ENCODE data around the gene NGFR. TPM values are rescaled to one million over a fixed set of nuclear protein-coding genes. Genes with fewer than 3 reads are reported as not detected.

The NGFR gene
- total and polyA plus RNA-seq, 2 donors (not counting 1 experiment from before 2014, with no cell fraction given): 0.31 to 1.6 TPM

DNA sequence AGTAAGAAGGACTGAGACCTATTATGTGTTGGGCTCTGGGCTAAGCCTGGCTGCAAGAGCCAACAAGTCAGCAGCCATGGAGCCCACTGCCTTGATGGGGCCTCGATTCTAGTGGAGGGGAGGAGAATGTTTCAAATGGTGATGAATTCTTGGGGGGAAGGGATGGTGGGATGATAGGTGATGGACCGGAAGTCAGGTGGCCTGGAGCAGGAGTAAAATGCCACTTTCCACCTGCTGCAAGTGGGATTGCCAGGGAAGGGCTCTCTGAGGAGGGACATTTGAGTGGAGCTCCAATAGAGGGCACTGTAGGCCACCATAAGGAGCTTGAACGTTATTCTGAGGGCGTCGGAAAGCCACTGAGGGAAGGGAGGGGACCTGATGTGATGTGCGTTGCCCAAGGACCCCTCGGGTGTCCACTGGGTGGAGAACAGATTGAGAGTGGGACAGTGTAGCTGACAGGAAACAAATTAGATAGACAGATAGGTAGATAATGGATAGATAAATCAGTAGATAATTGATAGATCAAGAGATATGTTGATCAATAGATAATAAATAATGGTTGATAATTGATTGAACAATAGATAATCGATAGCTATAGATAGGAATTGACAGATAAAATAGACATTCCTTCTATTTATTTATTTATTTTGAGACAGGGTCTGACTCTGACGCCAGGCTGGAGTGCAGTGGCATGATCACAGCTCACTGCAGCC, 62.4 kb downstream of the NGFR start:
- no peak overlapping the region for H3K4me2 ChIP-seq (replicated peaks; ENCODE audit: low read depth, low read length, poor library complexity, severe bottlenecking)
- no peak for TF ChIP-seq EZH2 (IDR thresholded peaks at IDR 0.05; ENCODE audit: borderline replicate concordance, insufficient read depth, low read depth, low read length, poor library complexity, severe bottlenecking)
- TF ChIP-seq, protein P1, sequence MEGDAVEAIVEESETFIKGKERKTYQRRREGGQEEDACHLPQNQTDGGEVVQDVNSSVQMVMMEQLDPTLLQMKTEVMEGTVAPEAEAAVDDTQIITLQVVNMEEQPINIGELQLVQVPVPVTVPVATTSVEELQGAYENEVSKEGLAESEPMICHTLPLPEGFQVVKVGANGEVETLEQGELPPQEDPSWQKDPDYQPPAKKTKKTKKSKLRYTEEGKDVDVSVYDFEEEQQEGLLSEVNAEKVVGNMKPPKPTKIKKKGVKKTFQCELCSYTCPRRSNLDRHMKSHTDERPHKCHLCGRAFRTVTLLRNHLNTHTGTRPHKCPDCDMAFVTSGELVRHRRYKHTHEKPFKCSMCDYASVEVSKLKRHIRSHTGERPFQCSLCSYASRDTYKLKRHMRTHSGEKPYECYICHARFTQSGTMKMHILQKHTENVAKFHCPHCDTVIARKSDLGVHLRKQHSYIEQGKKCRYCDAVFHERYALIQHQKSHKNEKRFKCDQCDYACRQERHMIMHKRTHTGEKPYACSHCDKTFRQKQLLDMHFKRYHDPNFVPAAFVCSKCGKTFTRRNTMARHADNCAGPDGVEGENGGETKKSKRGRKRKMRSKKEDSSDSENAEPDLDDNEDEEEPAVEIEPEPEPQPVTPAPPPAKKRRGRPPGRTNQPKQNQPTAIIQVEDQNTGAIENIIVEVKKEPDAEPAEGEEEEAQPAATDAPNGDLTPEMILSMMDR (IDR thresholded peaks at IDR 0.05): peak; percentile 62
- no peak overlapping the region for H3K9ac ChIP-seq (ENCODE audit: low read length)
- Mint-ChIP-seq H3K27ac (no peak overlapping the region), H3K4me1 (peaks cover 1% of the 10 kb centered on the region), H3K27me3 (peaks cover 5% of the 10 kb centered on the region), H3K9me3 (ENCODE audit: insufficient read depth) (no peaks in the 10 kb centered on the region), H3K4me3 (no peak overlapping the region)
- H2AFZ ChIP-seq (ENCODE audit: insufficient read depth, low read depth, low read length, poor library complexity, severe bottlenecking): no peak overlapping the region
- H3K4me1 ChIP-seq (ENCODE audit: control insufficient read depth in 2 of 2, insufficient read depth in 2 of 2, low read length in 2 of 2): peaks cover 0 to 6% of the 10 kb centered on the region in 2 donors
- H3K79me2 ChIP-seq (ENCODE audit: control insufficient read depth, insufficient read depth, low read length): no peaks in the 10 kb centered on the region
- no peak overlapping the region for H3K27ac ChIP-seq (ENCODE audit: low read length in 2 of 2)
- POLR2A ChIA-PET: no interaction called here
- WGBS (ENCODE audit: insufficient coverage): 16% methylated on average over 7 of the region's 9 CpGs
- no peaks in the 10 kb centered on the region for H4K20me1 ChIP-seq (ENCODE audit: control insufficient read depth, insufficient read depth, low read length, poor library complexity, severe bottlenecking)
- H3K4me3 ChIP-seq (ENCODE audit: control extremely low read depth in 1 of 5, extremely low read depth in 1 of 5, insufficient read depth in 1 of 5, low read depth in 2 of 5, low read length in 4 of 5): no peak overlapping the region
- DNase-seq (peak; percentile 57), ATAC-seq (ENCODE audit: low read depth) (no peak)
- CTCF ChIA-PET: interaction anchor here (0.7 to 5.6 kb wide), 37 partner anchors 8 to 985 kb away, joined by 3 to 152 read pairs (median 5); partner anchors contain the start of genes NGFR, PHB1 and SLC35B1
- intact Hi-C loops (cut with micrococcal nuclease): loop anchor here (2.0 kb wide), 1 partner anchor 243 kb away; no protein-coding TSS in a partner anchor
- H3K27me3 ChIP-seq (replicated peaks in 1 of 4; ENCODE audit: control extremely low read depth in 1 of 4, control insufficient read depth in 3 of 4, insufficient read depth in 4 of 4, low read length in 3 of 4): peaks cover 0 to 7% (median 0%) of the 10 kb centered on the region in 4 experiments
- peaks cover 0 to 3% (median 0%) of the 10 kb centered on the region in 3 donors for H3K9me3 ChIP-seq (ENCODE audit: control extremely low read depth in 1 of 3, control insufficient read depth in 2 of 3, insufficient read depth in 1 of 3, low read length in 2 of 3)
- H3K36me3 ChIP-seq (replicated peaks in 1 of 2; ENCODE audit: control extremely low read depth in 1 of 2, control insufficient read depth in 1 of 2, extremely low read depth in 1 of 2, insufficient read depth in 2 of 2, low read length in 1 of 2): no peaks in the 10 kb centered on the region

Small RNA genes lying within 50 kb of the gene (small RNA-seq; reads per million reads assigned to genes)
- gene MIR6165 (ENCODE audit: insufficient read length, low read depth, low replicate concordance): not detected

Other genes with a start within 250 kb of the NGFR start
- gene ZNF652, start 133.0 kb upstream of the NGFR start, total RNA-seq: 82.4 and 86.2 TPM in 2 replicates
- gene ZNF652, start 133.0 kb upstream of the NGFR start, polyA plus RNA-seq: 19.4 and 21.7 TPM in 2 replicates
- 72.3 and 73.6 TPM in 2 replicates for gene PHB1, start 80.4 kb upstream of the NGFR start, total RNA-seq
- 38.9 and 45.5 TPM in 2 replicates for gene PHB1, start 80.4 kb upstream of the NGFR start, polyA plus RNA-seq
- not detected in 2 replicates for gene NXPH3, start 80.6 kb downstream of the NGFR start, total RNA-seq
- not detected in 2 replicates for gene NXPH3, start 80.6 kb downstream of the NGFR start, polyA plus RNA-seq
- 72.1 and 79.2 TPM in 2 replicates for gene SPOP, start 182.8 kb downstream of the NGFR start, total RNA-seq
- gene SPOP, start 182.8 kb downstream of the NGFR start, polyA plus RNA-seq: 27.0 and 50.5 TPM in 2 replicates
- gene SLC35B1, start 212.7 kb downstream of the NGFR start, total RNA-seq: 40.5 and 47.2 TPM in 2 replicates
- gene SLC35B1, start 212.7 kb downstream of the NGFR start, polyA plus RNA-seq: 32.3 and 35.0 TPM in 2 replicates